GM18498 (cell line): ENCODE measurements around the gene CDH22.

Source experiments
- ATAC-seq: cut with Tn5 transposase; IDR thresholded peaks from one replicate; pipeline ENCODE4 v1.9.1; 2021; ENCODE audit warnings: mild to moderate bottlenecking, moderate library complexity; ENCODE audit not compliant: unreplicated experiment

CDH22 gene

DNA sequence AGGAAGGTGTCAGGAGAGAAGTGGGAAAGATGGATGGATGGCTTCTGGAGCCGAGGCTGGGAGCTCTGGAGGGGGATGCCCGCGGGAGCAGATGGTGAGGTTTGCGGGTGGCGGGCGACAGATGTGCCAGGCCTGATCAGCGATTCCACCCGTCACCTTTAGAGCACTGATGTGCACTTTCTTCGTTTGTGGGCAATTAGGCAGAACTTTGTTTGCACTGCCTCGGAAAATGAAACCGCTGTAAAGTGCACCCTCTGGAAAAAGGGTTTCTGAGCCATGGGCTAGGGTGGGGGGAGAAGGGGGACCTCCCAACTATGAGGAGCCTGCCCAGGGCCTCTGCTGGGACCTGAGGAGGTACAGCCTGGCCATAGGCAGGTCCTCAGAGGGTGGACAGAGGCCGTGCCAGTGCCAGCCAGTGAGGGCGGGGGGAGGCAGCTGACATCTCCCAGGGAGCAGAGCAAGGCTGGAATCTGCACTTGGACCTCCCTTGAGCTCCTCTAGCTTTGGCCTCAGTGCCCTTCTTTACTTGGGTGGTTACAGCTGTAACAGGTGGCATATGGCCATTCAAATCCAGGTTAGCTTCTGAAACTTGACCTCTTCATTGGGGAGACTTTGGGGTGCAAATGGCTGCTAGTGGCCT is 131.4 kb downstream of the CDH22 start:
- no peak for ATAC-seq

DNA sequence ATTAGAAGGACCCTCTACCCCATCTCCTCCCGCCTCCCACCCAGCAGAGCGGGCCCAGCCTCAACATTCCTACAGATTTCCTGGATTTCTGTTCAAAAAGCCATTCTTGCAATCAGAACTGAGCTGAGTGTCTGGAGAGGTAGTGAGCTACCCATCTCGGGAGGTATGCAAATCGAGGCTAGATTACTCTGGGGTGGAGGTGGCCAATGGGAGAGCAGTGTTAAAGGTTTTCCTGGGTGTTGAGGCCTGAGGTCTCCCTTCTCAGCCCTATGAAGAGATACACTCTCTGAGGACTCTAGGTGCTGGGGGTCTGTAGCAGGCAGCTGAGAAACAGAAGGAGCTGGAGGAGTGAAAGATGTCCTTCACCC is 133.2 kb downstream of the CDH22 start:
- ATAC-seq: no peak

DNA sequence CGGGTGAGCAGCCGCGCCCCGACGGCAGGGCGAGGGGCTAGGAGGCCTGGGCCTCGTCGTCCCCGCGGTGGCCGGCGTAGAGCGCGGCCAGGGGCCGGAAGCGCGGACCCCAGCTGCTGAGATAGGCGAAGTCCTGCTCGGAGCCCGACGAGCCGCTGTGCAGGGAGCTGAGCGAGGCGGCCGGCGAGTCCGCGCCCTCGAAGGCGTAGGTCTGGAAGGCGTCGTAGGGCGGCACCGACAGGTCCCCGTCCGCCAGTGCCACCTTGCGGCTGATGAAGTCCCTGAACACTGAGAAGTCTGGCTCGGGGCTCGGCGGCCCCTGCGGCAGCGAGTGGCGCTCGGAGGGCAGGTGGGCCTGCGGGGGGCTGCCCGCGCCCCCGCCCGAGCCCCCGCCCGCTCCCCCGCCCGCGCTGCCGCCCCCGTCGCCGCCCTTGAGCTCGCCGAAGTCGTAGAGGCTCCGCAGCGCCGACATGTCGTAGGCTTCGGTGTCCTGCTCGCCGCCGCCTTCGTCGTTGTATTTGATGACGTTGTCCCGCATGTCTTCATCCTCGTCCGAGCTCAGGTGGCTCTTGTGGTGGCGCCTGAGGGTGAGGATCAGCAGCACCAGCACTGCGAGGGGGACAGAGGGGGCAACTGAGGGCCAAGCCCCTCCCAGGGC is 133.7 kb downstream of the CDH22 start:
- no peak for ATAC-seq

GRCh38 chr20:46173652-46174468 is 134.4 kb downstream of the CDH22 start:
- no peak for ATAC-seq

- ATAC-seq: no peak
Measured at GRCh38 chr20:46172961-46173536, 135.2 kb downstream of the CDH22 start.

- no peak for ATAC-seq
Measured at GRCh38 chr20:46172455-46172854, 135.8 kb downstream of the CDH22 start.

DNA sequence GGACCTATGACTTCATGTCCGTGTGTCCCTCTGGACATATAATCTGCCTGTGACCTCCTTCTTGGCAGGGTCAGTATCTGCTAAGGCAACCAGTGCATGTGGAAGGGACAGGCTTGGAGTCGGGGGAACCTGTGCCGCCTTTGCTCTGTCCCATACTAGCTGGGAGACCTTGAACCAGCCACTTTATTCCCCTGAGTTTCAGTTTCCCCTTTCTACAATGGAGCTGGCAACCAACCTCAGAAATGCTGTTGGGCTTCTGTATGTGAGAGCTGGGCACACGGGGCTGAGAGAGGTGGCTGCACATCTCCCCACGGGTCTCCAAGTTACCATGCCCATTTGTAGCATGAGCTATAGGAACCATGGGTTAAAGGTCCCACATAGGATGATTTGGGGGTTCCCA is 136.4 kb downstream of the CDH22 start:
- ATAC-seq: no peak

GRCh38 chr20:46171476-46171875 is 136.8 kb downstream of the CDH22 start:
- no peak for ATAC-seq

- ATAC-seq: no peak
Measured at GRCh38 chr20:46169245-46170171, 138.8 kb downstream of the CDH22 start.

DNA sequence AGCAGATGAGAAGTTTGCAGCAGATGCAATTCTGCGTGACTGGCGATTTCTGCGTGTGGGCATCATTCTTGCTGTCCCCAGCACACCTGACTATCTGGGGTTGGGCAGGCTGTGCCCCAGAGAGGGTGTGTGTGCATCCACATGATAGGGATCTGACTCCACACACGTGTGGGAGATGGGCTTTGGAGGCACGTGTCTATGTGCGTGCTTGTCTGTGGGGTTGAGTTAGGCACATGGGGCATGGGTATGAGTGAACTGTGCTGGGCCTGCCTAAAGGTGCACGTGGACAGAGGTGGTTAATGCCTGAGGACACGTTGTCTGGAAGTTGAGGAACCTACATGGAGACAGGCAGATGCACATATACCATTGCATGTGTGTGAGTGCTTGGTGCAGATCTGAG is 139.9 kb downstream of the CDH22 start:
- no peak for ATAC-seq

DNA sequence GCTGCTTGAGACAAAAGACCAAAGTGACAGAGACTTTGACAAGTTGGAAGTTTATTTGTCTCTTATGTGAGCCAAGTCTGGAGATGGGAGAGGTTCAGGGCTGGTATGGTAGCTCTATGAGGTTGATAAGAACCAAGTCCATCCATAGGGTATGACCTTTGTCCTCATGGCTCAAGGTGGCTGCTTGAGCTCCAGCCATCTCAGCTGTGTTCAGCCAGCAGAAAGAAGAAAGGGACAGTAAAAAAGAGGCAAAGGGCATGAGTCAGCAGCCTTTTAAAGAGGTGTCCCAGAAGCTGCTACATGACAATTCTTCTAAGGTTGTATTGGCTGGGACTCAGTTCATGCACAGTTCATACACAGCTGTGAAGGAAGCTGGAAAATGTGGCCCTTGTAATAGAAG is 141.2 kb downstream of the CDH22 start:
- no peak for ATAC-seq

DNA sequence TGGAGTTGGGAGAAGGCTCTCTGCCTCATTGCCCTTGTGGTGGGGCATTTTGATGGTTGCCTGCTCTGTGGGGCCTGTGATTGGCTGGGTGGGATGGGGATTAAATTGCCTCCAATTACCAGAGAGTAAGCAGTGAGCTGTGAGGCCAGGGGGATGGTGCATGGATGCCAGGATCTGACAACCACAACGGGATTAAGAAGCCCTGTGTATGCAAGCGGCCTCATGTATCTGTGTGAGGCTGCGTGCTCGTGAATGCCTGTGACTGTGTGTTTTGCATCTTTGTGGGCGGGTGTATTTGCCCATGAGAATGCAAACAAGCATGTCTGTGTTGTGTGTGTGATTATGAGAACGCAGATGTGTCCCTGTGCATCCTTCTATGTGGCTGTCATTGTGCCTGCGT is 144.0 kb downstream of the CDH22 start:
- ATAC-seq: no peak

- no peak for ATAC-seq
Measured at GRCh38 chr20:46161921-46162320, 146.4 kb downstream of the CDH22 start.

DNA sequence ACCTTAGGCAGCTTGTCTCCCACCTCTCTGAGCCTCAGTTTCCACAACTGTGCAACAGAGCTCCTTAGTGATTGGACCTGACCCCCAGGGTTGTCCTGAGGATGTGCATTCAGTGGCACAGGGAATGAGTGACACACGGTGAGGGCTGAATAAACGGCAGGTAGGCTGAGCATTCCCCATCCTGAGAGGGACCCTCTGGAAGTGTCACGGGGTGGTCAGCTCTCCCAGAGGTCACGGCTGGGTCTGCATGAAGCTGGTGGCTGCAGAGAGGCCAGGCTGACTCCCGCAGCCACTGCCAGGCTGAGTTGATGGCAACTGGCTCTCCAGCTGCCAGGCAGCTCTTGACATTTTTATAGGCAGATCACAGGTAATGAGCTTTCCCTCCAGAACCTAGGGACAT is 147.6 kb downstream of the CDH22 start:
- no peak for ATAC-seq

GRCh38 chr20:46159101-46159897 is 149.0 kb downstream of the CDH22 start:
- no peak for ATAC-seq

DNA sequence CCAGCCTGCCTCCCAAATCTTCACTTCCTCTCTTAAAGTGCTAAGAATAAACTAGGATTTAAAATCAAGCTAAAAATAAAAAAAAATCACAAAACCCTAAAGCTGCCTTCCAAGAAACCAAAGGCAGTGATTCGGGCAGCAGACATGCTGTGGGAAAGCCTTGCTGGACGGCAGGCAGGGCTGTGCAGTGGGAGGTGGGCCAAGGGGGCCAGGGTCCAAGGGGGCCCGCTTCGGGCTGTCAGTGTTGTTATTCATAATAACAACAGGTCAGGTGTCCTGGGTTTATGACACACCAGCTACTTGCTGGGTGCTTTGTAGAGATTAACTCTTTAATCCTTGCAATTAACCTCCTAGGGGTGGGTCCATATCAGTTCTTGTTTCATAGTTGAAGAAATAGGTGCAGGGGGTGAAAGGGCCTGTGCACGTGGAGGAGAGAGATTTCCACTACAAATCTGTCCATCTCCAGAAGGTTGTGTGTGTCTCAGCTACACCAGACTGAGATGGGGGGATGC is 149.8 kb downstream of the CDH22 start:
- no peak for ATAC-seq

DNA sequence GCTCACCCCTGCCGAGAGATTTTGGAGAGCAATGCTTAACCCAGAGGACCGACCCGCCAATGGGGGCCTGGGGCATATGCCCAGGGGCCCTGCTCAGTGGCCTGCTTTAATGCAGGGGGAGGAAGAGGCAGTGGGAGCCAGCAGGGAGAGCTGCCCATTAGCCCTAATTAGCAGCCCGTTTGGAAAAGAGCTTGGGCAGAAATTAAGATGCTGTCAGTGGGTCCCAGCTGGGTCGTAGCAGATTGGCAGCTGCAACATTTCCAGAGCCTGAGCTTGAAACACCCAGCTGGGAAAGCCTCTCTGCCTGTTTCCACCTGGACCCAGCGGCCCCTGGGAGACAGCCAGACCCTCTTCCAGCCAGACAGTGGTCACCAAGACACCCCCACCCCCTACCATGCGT is 150.7 kb downstream of the CDH22 start:
- no peak for ATAC-seq

GRCh38 chr20:46157076-46157592 is 151.2 kb downstream of the CDH22 start:
- no peak for ATAC-seq

- no peak for ATAC-seq
Measured at GRCh38 chr20:46156065-46156464, 152.2 kb downstream of the CDH22 start.
